Mucosa of rectum (tissue), 2 donors: ENCODE measurements around the gene CDKN1C.

Source experiments
- H3K27ac ChIP-seq, 2 donors: one replicate each; pipeline ENCODE4 v1.7.0; 2013; ENCODE audit warnings: inconsistent platforms in 2 of 2, low read depth in 2 of 2, low read length in 2 of 2
- H3K27me3 ChIP-seq, 2 donors: one replicate each; pipeline ENCODE4 v1.7.0; 2013; ENCODE audit warnings: low read length in 2 of 2; ENCODE audit not compliant: control insufficient read depth in 2 of 2, insufficient read depth in 2 of 2
- H3K36me3 ChIP-seq, 2 donors: one replicate each; pipeline ENCODE4 v1.7.0; 2013; ENCODE audit warnings: low read length in 2 of 2; ENCODE audit not compliant: control insufficient read depth in 2 of 2, insufficient read depth in 2 of 2
- H3K4me1 ChIP-seq, 2 donors: one replicate each; pipeline ENCODE4 v1.7.0; 2013; ENCODE audit warnings: low read length in 2 of 2, mild to moderate bottlenecking in 1 of 2; ENCODE audit not compliant: control insufficient read depth in 2 of 2, insufficient read depth in 2 of 2
- H3K4me3 ChIP-seq, 2 donors: one replicate each; pipeline ENCODE4 v1.7.0; 2013; ENCODE audit warnings: low read length in 2 of 2
- H3K9ac ChIP-seq, 2 donors: one replicate each; pipeline ENCODE4 v1.7.0; 2013; ENCODE audit warnings: low read length in 2 of 2, low read depth in 1 of 2, mild to moderate bottlenecking in 1 of 2
- H3K9me3 ChIP-seq, 2 donors: one replicate each; pipeline ENCODE4 v1.7.0; 2013; ENCODE audit warnings: low read length in 2 of 2; ENCODE audit not compliant: control insufficient read depth in 2 of 2
- donor health status: healthy.
- donor health status: Normal muscosa, but diverticular disease.

Gene CDKN1C

GRCh38 chr11:2869561-2870427 lies 15.8 kb downstream of the CDKN1C start:
- H3K9me3 ChIP-seq = no peaks in the 10 kb centered on the region
- no peak overlapping the region for H3K4me3 ChIP-seq
- H3K9ac ChIP-seq = no peak overlapping the region
- H3K27ac ChIP-seq = no peak overlapping the region
- H3K4me1 ChIP-seq = no peaks in the 10 kb centered on the region
- no peaks in the 10 kb centered on the region for H3K36me3 ChIP-seq
- H3K27me3 ChIP-seq = peaks cover 6 to 21% of the 10 kb centered on the region in 2 donors

- peaks cover 6 to 24% of the 10 kb centered on the region in 2 donors for H3K27me3 ChIP-seq
- no peak overlapping the region for H3K9ac ChIP-seq
- H3K9me3 ChIP-seq = no peaks in the 10 kb centered on the region
- no peak overlapping the region for H3K27ac ChIP-seq
- no peaks in the 10 kb centered on the region for H3K4me1 ChIP-seq
- no peaks in the 10 kb centered on the region for H3K36me3 ChIP-seq
- no peak overlapping the region for H3K4me3 ChIP-seq
Measured at GRCh38 chr11:2869134-2869526, 16.4 kb downstream of the CDKN1C start.

- H3K9me3 ChIP-seq = no peaks in the 10 kb centered on the region
- no peak overlapping the region for H3K27ac ChIP-seq
- H3K4me3 ChIP-seq = peak overlapping the region in 1 of 2 donors; percentile 28
- no peaks in the 10 kb centered on the region for H3K4me1 ChIP-seq
- H3K27me3 ChIP-seq = peaks cover 6 to 24% of the 10 kb centered on the region in 2 donors
- no peaks in the 10 kb centered on the region for H3K36me3 ChIP-seq
- no peak overlapping the region for H3K9ac ChIP-seq
Measured at GRCh38 chr11:2868506-2869133, 17.0 kb downstream of the CDKN1C start.

GRCh38 chr11:2867722-2868505 lies 17.7 kb downstream of the CDKN1C start:
- no peak overlapping the region for H3K27ac ChIP-seq
- H3K4me1 ChIP-seq = no peaks in the 10 kb centered on the region
- H3K36me3 ChIP-seq = no peaks in the 10 kb centered on the region
- peak overlapping the region in 1 of 2 donors; percentile 28 for H3K4me3 ChIP-seq
- no peaks in the 10 kb centered on the region for H3K9me3 ChIP-seq
- no peak overlapping the region for H3K9ac ChIP-seq
- peaks cover 9 to 26% of the 10 kb centered on the region in 2 donors for H3K27me3 ChIP-seq

GRCh38 chr11:2867142-2867541 lies 18.4 kb downstream of the CDKN1C start:
- no peak overlapping the region for H3K9ac ChIP-seq
- H3K4me1 ChIP-seq = no peaks in the 10 kb centered on the region
- H3K4me3 ChIP-seq = no peak overlapping the region
- H3K27me3 ChIP-seq = peaks cover 9 to 26% of the 10 kb centered on the region in 2 donors
- H3K9me3 ChIP-seq = no peaks in the 10 kb centered on the region
- no peak overlapping the region for H3K27ac ChIP-seq
- no peaks in the 10 kb centered on the region for H3K36me3 ChIP-seq

- H3K4me1 ChIP-seq = no peaks in the 10 kb centered on the region
- no peak overlapping the region for H3K27ac ChIP-seq
- H3K27me3 ChIP-seq = peaks cover 6 to 28% of the 10 kb centered on the region in 2 donors
Measured at GRCh38 chr11:2865922-2866577, 19.5 kb downstream of the CDKN1C start.

GRCh38 chr11:2864901-2865300 lies 20.7 kb downstream of the CDKN1C start:
- peaks cover 3 to 18% of the 10 kb centered on the region in 2 donors for H3K27me3 ChIP-seq
- peaks cover 0 to 2% of the 10 kb centered on the region in 2 donors for H3K4me1 ChIP-seq
- no peaks in the 10 kb centered on the region for H3K9me3 ChIP-seq
- no peak overlapping the region for H3K4me3 ChIP-seq
- no peaks in the 10 kb centered on the region for H3K36me3 ChIP-seq
- H3K27ac ChIP-seq = no peak overlapping the region
- H3K9ac ChIP-seq = no peak overlapping the region

More at GRCh38 chr11:2865922-2866577, 19.5 kb downstream of the CDKN1C start:
- Histone ChIP-seq H3K36me3 (no peaks in the 10 kb centered on the region), H3K9me3 (no peaks in the 10 kb centered on the region), H3K4me3 (no peak overlapping the region), H3K9ac (no peak overlapping the region)

GRCh38 chr11:2863276-2863618 lies 22.3 kb downstream of the CDKN1C start:
- H3K9ac ChIP-seq = no peak overlapping the region
- H3K4me3 ChIP-seq = no peak overlapping the region
- H3K36me3 ChIP-seq = no peaks in the 10 kb centered on the region
- H3K9me3 ChIP-seq = no peaks in the 10 kb centered on the region
- H3K4me1 ChIP-seq = peaks cover 0 to 2% of the 10 kb centered on the region in 2 donors
- H3K27me3 ChIP-seq = peaks cover 3 to 15% of the 10 kb centered on the region in 2 donors
- H3K27ac ChIP-seq = no peak overlapping the region

GRCh38 chr11:2862395-2863275 lies 22.9 kb downstream of the CDKN1C start:
- H3K27ac ChIP-seq = no peak overlapping the region
- H3K4me1 ChIP-seq = peaks cover 0 to 2% of the 10 kb centered on the region in 2 donors
- peaks cover 3 to 11% of the 10 kb centered on the region in 2 donors for H3K27me3 ChIP-seq
- no peak overlapping the region for H3K4me3 ChIP-seq
- H3K9me3 ChIP-seq = no peaks in the 10 kb centered on the region
- no peak overlapping the region for H3K9ac ChIP-seq
- no peaks in the 10 kb centered on the region for H3K36me3 ChIP-seq
